ENCODE measurements around the gene ZSWIM4.

- TF ChIP-seq POLR2A (IDR thresholded peaks at IDR 0.05; ENCODE audit: low read length), result no peak
- no peak for TF ChIP-seq GATA1 (IDR thresholded peaks at IDR 0.05; ENCODE audit: low read depth, low read length)
These were observed 75.6 kb downstream of the ZSWIM4 start for GRCh38 chr19:13870873-13871272.
